ENCODE measurements around the gene CRAMP1. TPM values are rescaled to one million over a fixed set of nuclear protein-coding genes. Genes with fewer than 3 reads are reported as not detected.

Gene CRAMP1
- total and polyA plus RNA-seq, 11 donors = 6.2 to 16.9 (median 10.6) TPM

- Histone ChIP-seq H3K4me3 (no peak overlapping the region), H3K27ac (no peak overlapping the region), H3K9me3 (no peaks in the 10 kb centered on the region), H3K36me3 (peaks cover 0 to 82% (median 69%) of the 10 kb centered on the region in 9 donors), H3K4me1 (peaks cover 0 to 16% (median 5%) of the 10 kb centered on the region in 12 donors), H3K27me3 (no peaks in the 10 kb centered on the region)
- DNase-seq = no peak
- no peak for TF ChIP-seq POLR2A (IDR thresholded peaks at IDR 0.05)
- TF ChIP-seq, protein P1, sequence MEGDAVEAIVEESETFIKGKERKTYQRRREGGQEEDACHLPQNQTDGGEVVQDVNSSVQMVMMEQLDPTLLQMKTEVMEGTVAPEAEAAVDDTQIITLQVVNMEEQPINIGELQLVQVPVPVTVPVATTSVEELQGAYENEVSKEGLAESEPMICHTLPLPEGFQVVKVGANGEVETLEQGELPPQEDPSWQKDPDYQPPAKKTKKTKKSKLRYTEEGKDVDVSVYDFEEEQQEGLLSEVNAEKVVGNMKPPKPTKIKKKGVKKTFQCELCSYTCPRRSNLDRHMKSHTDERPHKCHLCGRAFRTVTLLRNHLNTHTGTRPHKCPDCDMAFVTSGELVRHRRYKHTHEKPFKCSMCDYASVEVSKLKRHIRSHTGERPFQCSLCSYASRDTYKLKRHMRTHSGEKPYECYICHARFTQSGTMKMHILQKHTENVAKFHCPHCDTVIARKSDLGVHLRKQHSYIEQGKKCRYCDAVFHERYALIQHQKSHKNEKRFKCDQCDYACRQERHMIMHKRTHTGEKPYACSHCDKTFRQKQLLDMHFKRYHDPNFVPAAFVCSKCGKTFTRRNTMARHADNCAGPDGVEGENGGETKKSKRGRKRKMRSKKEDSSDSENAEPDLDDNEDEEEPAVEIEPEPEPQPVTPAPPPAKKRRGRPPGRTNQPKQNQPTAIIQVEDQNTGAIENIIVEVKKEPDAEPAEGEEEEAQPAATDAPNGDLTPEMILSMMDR (IDR thresholded peaks at IDR 0.05) = no peak
- 92 to 98% (median 94%) methylated on average over 5 to 15 of the region's 15 CpGs for WGBS, 4 donors
- intact Hi-C loops (cut with DNase I) = no loop called here
- ATAC-seq = no peak
These were observed 40.9 kb downstream of the CRAMP1 start for GRCh38 chr16:1653023-1653422.

GRCh38 chr16:1654505-1655268, 42.5 kb downstream of the CRAMP1 start:
- Histone ChIP-seq H3K4me1 (peaks cover 0 to 17% (median 5%) of the 10 kb centered on the region in 12 donors), H3K9me3 (no peaks in the 10 kb centered on the region), H3K36me3 (peaks cover 0 to 94% (median 77%) of the 10 kb centered on the region in 9 donors), H3K27me3 (no peaks in the 10 kb centered on the region), H3K4me3 (no peak overlapping the region), H3K27ac (no peak overlapping the region)
- DNase-seq (no peak), ATAC-seq (no peak)
- intact Hi-C loops (cut with DNase I) = no loop called here
- 84 to 88% (median 84%) methylated on average over 32 of the region's 32 CpGs for WGBS, 4 donors
- no peak for TF ChIP-seq POLR2A (IDR thresholded peaks at IDR 0.05)
- TF ChIP-seq, protein P1 (IDR thresholded peaks at IDR 0.05) = no peak

GRCh38 chr16:1655269-1655807, 43.2 kb downstream of the CRAMP1 start:
- TF ChIP-seq POLR2A (IDR thresholded peaks at IDR 0.05) = no peak
- TF ChIP-seq, protein P1 (IDR thresholded peaks at IDR 0.05) = no peak
- Histone ChIP-seq H3K4me1 (peaks cover 0 to 17% (median 5%) of the 10 kb centered on the region in 12 donors), H3K27ac (no peak overlapping the region), H3K36me3 (peaks cover 2 to 95% (median 82%) of the 10 kb centered on the region in 9 donors), H3K27me3 (no peaks in the 10 kb centered on the region), H3K4me3 (no peak overlapping the region), H3K9me3 (no peaks in the 10 kb centered on the region)
- no peak for ATAC-seq
- whole genome bisulfite sequencing, 4 donors = 82 to 93% (median 91%) methylated on average over 11 to 16 of the region's 16 CpGs
- no peak for DNase-seq
- intact Hi-C loops (cut with DNase I) = no loop called here
